ENCODE data around the gene SPINK2.

SPINK2 gene, protein sequence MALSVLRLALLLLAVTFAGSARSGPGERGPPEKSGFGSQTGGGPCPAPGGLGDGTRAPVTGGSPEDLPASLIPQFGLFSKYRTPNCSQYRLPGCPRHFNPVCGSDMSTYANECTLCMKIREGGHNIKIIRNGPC

DNA sequence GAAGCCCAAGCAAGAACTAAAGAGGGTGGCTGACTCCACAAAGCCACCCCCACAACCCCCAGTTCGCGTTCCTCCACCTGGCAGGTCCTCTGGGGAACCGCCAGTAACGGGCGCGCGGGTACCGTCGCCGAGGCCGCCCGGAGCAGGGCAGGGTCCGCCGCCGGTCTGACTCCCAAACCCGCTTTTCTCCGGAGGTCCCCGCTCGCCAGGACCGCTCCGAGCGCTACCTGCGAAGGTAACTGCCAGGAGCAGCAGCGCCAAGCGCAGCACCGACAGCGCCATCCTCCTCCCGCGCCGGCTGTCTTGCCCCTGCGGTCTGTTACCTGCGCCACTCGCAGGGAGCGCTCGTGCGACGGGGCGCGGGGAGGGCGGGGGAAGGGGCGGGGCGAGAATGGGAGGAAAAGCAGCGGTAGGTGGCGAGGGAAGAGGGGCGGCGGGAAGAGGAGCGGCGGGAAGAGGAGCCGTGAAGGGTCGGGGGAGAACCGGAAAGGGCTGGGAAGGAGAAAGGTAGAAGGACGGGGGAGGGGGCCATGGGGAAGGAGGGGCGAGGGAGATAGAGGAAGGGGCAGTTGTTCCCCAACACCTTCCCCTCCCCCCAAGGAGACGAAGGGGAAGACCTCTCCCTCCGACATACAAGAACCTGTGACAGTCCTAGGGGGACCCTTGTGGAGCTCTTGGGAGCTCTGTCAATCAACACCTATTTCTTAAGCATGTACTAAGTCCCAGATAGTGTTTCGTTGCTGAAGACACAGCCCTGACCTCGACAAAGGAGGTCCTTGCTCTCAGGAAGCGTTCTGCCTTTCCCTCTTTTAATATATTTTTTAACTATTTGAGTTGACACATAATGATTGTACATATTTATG, at the start of gene SPINK2:
SPINK2 (minus strand) TSS at position 321 of the 863 bp plus-strand sequence; CDS start at position 282, 39 bp downstream.
- DNase-seq (ENCODE audit: low spot score) = peak; percentile 37

DNA sequence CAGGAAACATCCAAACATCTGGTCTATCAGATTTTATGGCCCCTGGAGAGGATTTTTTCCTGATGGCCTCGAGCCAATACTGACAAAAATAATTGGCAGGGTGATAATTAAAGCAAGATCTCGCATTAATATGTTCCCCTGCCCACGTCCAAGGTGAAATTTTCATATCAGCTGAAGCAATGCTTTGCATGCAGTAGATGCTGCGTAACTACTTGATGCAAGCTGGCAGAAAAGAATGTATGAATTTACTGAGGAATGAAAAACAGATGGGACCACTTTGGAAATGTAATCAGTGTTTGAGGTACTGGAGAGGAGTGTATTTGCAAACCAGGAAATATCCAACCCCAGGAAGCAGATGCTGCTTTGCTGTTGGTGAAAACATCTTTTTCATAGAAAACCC, 49.4 kb upstream of the SPINK2 start:
- DNase-seq (ENCODE audit: low spot score) = no peak

DNA sequence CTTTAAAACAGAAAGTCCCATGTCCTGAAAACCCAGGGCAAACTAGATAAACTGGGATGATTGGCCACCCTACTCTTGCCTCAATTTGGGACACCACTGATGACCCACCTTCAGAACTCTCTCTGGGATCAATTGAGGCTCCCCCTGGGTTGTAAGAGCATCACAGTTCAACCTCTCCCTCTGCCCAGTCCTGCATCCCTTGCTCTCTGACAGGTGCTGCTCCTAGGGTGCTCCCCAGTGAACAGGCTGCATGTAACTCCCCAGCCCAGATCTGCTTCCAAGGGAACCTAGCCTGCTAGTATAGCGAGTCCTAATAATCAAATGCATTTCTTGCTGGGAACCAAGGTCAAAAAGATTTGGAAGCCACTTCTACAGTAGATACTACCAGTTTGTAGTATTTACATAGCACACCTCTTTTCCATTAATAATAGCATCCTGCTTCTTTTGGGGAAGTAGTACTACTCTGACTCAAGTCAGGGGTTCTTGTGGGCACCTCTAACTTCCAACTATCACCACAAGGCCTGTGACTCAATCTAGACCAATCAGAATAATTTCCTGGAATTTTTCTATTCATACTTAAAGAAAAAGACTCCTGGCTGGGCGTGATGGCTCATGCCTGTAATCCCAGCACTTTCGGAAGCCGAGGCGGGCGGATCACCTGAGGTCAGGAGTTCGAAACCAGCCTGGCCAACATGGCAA, 42.1 kb upstream of the SPINK2 start:
- no peak for DNase-seq (ENCODE audit: low spot score)

DNA sequence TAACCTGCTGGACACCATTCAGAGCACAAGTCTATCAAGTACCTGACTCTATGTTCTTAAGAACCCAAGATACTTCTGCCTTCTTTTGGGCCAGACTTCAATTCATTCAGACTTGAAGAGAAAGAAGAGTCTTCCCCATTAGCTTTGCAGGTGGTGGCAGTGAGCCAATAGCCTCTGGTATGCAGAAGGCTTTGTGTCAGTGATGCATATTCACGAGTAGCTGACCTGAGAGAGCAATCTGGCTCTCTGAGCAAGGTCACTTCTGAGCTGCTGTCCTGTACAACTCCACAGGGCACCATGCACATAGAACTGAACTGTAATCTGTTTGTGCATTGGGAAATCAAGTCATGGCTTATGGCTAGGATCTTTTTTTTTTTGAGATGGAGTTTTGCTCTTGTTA, 39.9 kb upstream of the SPINK2 start:
- no peak for DNase-seq (ENCODE audit: low spot score)

DNA sequence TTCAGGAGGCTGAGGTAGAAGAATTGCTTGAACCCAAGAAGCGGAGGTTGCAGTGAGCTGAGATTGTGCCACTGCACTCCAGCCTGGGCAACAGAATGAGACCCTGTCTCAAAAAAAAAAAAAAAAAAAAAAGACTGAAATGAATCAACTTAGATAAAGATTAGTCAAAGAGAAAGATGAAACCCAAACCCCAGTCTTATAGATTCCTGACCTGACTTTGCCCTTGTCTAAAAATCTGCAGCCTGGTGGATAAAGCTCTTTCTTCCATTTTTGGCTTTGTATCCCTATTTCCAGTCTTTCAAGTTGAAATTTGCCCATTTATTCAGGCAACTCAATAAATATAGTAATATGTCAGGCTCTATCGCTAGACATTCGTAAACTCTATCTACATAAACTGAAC, 39.3 kb upstream of the SPINK2 start:
- no peak for DNase-seq (ENCODE audit: low spot score)

DNA sequence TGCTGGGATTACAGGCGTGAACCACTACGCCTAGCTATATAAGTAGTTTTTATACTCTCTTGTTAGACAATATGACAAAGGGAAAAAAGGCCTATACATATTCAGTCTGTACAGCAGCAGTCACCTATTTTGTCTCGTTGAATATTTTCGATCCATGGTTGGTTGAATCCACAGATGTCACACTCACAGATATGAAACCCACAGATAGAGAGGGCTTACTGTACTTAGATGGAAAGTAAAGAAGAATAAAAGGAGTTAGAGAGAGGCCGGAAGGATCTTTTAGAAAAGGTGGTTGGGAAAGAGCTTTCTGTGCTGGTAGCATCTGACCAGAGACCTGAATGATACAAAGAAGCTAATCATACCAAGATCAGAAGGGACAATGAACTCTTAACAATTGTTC, 38.3 kb upstream of the SPINK2 start:
- no peak for DNase-seq (ENCODE audit: low spot score)

DNA sequence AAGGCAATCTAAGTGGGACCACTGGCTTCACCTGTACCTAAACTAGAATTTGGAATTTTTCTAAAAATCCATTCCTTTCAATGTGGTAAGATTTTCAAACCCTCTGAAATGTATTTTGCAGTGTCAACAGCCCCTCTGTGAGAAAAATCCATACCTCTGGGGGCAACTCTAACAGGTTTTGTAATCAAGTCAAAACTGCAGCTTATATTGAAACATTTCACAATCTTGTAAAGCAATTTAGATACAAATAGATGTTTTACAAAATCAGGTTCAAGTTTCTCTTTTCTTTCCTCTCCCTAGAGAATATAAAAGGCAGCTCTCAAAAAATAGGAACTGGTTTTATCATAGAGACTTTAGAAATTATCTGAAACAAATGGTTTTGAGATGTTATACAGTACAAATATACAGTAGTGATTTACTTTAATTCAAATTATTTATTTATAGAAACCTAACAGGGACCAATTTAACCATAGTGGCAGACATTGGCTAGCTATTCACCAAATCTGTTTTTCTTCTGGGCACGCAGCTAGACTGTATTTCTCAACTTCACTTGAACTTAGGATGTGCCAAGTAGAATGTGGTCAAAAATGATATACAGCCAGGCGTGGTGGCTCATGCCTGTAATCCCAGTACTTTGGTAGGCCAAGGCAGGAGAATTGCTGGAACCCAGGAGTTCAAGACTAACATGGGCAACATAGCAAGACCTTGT, 36.3 kb upstream of the SPINK2 start:
- DNase-seq (ENCODE audit: low spot score) = no peak

DNA sequence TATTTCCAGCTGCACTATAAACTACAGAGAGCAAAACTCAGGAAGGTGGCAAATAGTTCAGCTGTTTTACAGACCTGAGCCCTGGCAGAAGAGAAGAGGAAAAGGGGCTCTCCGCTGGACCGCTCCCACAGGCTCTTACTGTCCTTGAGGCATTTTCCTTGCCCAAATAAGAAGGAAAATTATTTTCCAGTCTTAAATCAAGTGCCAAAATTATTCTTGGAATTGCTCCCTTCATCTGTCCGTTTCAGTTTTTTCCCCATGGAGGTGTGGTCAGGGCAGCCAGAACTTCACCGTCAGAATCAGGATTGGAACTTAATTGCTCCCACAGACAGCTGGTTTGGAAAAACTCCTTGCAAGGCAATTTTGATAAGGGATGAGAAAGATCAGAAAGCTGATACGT, 35.2 kb upstream of the SPINK2 start:
- DNase-seq (ENCODE audit: low spot score) = no peak

DNA sequence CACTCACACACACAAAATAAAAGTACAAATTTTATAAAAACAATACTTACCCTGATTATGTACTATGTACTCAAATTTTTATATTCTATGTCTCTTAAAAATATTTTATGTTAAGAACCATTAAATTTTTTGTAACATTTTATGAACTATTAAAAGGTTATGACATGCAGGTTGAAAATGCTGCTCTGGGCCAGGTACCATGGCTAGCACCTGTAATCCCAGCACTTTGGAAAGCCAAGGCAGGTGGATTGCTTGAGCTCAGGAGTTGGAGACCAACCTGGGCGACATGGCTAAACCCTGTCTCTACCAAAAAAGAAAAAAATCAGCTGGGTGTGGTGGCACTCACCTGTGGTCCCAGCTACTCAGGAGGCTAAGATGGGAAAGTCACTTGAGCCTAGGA, 29.4 kb upstream of the SPINK2 start:
- DNase-seq (ENCODE audit: low spot score) = no peak

DNA sequence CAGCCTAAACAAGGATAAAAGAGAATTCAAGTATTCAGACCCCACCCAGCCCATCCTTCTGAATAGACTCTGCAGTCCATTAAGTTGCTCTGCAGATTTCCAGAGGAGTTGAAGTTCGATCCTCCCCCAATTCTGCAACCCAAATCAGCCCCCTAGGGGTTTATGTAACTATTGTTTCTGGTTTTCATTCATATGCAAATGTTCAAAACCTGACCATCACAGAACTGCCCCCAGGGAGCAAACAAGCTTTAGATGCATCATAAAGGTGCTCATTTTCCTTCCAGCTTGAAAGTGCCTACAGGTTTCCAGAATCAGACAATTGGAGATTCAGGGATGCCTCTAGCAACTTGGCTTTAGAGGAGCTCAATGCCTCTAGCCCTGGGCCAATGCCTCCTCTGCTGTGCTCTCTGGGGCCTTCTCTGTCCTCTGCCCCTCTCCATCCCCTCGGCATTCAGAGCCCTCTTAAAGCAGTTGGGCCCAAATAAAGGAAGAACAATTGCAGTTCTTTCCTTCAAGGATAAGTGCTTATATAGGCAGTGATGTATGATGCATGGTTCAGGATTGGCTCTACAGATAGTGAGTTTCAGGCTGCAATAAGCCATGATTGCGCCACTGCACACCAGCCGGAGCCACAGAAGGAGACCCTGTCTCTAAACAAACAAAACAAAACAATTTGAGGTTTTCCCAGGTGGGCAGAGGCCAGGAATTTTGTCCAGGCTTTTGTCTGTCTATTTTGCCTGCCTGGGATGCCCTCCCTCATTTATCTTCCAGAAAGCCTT, 23.5 kb upstream of the SPINK2 start:
- no peak for DNase-seq (ENCODE audit: low spot score)

DNA sequence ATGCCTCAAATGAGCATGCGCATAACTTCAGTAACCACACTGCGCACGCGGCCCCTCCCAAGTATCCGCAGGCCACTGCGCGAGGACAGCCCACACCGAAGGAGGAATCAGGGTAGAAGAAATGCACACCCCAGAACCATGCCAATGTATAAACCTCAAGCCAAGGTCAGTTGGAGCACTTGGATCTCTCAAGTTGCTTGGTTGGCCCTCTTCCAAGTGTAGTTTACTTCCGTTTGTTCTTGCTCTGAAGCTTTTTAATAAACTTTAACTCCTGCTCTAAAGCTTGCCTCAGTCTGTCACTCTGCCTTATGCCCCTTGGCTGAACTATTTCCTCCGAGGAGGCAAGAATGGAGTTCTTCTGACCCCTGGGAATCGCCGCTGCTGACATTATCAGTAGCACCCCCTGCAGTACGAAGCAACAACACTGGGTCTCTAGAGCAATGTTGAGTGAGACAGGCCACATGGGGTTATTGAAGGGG, 22.0 kb upstream of the SPINK2 start:
- no peak for DNase-seq (ENCODE audit: low spot score)

DNA sequence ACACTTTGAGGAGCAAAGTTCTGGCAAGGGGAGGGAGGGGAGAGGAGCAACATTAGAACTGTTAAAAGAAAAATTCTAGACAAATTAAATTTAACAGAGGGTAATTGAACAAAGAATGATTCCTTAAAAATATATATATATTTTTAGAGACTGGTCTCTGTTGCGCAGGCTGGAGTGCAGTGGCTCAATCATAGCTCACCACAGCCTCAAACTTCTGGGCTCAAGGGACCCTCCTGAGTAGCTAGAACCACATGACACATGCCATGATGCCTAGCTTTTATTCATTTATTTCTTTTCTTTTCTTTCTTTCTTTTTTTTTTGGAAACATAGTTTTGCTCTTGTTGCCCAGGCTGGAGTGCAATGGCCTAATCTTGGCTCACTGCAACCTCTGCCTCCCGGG, 19.1 kb upstream of the SPINK2 start:
- no peak for DNase-seq (ENCODE audit: low spot score)

DNA sequence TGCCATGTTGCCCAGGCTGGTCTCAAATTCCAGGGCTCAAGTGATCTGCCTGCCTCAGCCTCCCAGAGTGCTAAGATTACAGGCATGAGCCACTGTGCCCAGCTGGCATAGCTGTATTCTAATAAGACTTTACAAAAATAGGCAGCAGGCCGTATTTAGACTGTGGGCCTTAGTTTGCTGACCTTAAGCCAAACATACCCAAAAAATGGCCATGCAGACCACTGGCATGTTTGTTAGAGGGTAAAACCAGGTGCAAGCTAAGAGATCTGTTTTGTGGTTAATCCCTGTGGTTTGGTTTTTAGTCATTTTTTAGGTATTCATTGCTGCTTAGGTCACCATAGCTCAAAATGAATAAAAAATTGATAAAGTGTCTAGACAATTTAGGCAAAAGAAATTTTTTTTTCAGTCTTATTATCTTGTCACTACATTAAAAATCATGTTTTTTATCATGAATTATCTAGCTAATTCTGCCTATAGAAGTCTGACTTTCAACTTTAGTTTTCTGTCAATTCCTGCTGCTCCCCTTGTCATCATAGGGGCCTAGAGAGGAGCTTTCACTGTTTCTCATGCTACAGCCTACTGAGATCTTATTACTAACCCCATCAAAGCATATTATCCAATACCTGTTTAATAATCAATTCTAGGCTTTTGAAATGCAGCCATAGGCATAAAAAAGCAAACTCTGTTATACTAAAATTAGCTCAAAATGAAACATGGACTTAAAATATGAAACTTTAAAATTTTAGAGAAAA, 7.5 kb upstream of the SPINK2 start:
- no peak for DNase-seq (ENCODE audit: low spot score)

DNA sequence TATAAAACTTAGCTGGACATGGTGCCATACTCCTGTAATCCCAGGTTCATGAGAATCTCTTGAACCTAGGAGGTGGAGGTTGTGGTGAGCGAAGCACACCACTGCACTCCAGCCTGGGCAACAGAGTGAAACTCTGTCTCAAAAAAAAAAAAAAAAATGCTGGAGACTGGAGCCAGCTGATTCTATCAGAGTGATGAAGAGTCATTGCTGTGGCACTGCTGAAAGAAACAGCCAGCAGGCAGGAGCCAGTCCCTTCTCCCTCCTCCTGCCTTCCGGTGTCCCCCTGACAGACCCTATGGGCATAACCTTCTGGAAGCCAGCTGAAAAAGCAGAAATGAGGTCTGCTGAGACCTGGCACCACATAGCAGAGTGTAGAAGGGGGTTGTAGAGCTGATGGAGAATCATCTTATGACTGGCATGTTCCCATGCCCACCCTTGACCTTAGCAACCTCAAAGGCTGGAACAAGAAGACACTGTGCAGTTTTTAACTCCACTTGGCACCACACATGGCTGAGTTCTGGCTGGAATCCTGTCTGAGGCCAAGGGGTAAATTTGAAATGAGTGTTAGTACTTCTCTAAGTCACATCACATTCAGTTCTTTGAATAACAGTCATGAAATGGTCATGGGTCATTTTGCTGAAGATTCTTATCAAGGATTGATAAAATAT, 2.6 kb upstream of the SPINK2 start:
- DNase-seq (ENCODE audit: low spot score) = no peak

DNA sequence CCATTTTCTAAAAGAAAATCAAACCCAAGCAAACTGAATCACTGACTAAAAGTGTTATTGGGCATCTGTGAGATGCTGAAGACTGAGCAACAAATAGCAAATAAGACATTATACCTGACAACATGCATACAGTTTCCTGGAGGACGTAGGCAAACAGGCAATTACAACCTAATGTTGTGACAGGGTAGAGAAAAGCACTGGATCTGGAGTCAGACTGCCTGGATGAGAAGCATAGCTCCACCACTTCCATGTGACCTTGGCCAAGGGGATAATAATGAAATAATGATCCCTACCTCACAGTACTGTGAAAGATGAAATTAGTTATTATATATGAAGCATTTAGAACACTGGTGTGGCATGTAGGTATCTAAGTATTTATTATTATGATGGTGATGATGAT, 2.7 kb downstream of the SPINK2 start:
- DNase-seq (ENCODE audit: low spot score) = no peak

DNA sequence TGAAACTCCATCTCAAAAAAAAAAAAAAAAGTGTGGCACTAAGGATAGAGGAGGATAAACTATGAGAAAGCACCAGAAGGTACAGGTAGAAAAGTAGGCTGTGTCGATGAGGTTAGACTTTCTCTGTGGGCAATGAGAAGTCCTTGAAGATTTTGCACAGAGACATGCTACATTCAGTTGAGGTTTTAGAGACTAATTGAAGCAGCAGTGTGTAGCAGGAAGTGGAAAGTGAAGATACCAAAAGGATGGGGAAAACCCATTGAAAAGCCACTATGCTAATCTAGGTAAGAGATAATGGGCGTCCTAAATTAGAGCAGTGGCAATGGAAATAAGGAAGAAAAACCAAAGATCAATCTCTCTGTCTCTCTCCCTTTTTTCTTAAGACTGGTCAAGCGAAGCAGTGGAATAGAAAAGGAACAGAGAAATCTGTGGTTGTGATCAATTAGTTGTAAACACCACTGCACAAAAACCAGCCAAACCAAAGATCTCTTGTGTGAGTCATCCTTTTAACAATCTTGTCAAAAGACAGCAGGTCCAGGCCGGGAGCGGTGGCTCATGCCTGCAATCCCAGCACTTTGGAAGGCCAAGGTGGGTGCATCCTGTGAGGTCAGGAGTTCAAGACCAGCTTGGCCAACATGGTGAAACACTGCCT, 3.5 kb downstream of the SPINK2 start:
- DNase-seq (ENCODE audit: low spot score) = no peak

DNA sequence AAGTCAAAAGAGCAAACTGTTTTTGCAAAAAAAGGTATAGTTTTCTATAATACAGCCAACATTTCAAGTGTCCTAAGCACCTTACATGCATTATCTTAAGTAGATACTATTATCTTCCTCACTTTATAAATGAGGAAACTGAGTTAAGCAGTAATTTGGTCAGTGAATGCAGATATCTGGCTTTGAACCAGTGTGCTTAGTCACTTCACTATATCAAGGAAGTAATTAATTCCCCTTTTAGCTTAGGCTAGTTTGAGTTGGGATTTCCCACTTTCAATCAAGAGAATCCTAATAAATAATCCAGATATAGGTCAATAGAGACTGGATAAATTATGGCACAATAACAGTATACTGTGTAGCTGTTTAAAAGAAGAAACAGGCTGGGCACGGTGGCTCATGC, 14.8 kb downstream of the SPINK2 start:
- DNase-seq (ENCODE audit: low spot score) = no peak

DNA sequence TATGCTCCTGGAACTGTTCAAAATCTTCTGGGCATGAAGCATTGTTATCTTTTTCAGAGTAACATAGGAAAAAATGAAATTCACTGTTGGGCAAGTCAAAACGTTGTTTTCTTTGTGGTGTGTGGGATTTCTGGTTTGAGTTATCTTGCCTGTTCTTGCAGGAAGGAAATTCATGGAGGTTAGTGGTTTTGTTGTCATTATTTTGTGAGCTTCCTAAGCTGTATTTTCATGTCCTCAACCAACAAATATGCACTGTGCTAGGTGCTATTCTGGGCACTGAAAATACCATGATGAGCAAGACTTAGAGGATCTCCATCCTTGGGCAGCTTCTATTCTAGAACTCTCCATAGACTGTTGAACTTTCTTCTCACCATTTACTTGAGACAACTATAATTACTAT, 16.9 kb downstream of the SPINK2 start:
- no peak for DNase-seq (ENCODE audit: low spot score)

DNA sequence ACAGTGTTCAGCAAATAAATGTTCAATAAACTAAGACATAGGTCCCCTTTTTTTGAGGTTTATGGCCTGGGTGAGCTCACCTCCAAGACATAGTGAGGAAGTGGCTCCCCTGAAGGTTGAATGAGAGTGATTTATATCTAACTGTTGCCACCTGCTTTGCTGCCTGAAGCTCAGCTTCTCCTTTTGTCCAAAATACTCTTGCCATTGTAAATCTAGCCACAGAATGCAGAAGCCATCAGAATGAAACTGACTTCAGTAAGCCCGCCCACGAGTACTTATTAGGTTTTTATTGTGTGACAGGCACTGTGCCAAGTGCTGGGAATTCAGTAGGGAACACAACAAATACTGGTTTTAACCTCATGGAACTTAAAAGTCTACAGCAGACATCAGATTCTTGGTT, 18.0 kb downstream of the SPINK2 start:
- DNase-seq (ENCODE audit: low spot score) = no peak
